ENCODE data around the gene DEPP1. TPM values are rescaled to one million over a fixed set of nuclear protein-coding genes. Genes with fewer than 3 reads are reported as not detected.
A peak's percentile ranks its signal among the peaks of the same experiment; 100 is the strongest.

Gene DEPP1
- polyA plus RNA-seq, 4 donors = 4.0 to 39.4 (median 6.0) TPM

DNA sequence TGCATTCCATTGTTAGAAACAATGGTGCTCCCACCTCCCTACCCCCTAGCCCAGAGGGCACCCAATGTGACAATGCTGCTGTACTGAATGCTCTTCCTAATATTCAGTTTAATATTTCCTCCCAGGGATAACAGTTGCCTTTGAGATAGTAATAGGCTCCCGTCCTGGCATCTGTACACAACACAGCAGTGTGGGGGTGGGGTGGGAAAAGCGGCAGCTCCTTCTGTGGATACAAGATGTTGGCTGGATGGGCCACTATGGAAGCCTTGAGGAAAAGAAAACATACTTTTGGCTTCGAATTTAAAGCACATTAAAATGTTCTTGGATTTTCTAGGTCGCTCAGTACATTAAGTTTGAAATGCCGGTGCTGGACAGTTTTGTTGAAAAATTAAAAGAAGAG lies 13.0 kb upstream of the DEPP1 start:
- no peak overlapping the region for H3K27ac ChIP-seq (ENCODE audit: low read depth in 1 of 3, low read length in 2 of 3)
- no peak for DNase-seq
- H3K9me3 ChIP-seq (ENCODE audit: control insufficient read depth in 2 of 2, insufficient read depth in 1 of 2, low read depth in 1 of 2, low read length in 1 of 2) = no peaks in the 10 kb centered on the region
- no peak overlapping the region for H3K4me3 ChIP-seq (ENCODE audit: low read depth in 1 of 3, low read length in 3 of 3)
- peaks cover 0 to 52% (median 15%) of the 10 kb centered on the region in 3 donors for H3K36me3 ChIP-seq (ENCODE audit: control insufficient read depth in 3 of 3, insufficient read depth in 2 of 3, low read depth in 1 of 3, low read length in 3 of 3)
- 75 to 83% (median 81%) methylated on average over 5 of the region's 5 CpGs for WGBS, 3 donors
- H3K27me3 ChIP-seq (ENCODE audit: control insufficient read depth in 3 of 3, insufficient read depth in 3 of 3, low read length in 3 of 3) = no peaks in the 10 kb centered on the region
- no peak for FAIRE-seq
- H3K4me1 ChIP-seq (ENCODE audit: control insufficient read depth in 3 of 3, insufficient read depth in 2 of 3, low read depth in 1 of 3, low read length in 2 of 3) = peaks cover 0 to 15% (median 2%) of the 10 kb centered on the region in 3 donors

DNA sequence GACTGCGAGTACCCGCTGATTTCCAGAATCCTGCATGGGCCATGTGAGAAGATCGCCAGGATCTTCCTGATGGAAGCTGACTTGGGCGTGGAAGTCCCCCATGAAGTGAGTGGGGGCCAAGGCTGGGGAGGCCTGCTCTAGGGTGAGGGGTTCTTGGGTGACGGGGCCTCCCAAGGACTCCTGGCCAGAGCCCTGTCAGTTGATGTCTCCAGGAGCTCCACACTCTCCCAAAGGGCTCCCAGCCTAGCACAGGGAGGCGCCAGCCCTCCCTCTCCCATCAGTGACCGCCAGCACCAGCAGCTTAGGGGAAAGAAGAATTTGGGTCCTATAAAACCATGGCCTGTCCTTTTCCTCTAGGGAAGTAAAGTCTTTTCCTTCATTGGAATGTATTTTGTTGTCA lies 12.4 kb upstream of the DEPP1 start:
- WGBS, 3 donors = 95 to 98% (median 97%) methylated on average over 7 of the region's 7 CpGs
- no peak for FAIRE-seq
- Histone ChIP-seq H3K27me3 (ENCODE audit: control insufficient read depth in 3 of 3, insufficient read depth in 3 of 3, low read length in 3 of 3) (no peaks in the 10 kb centered on the region), H3K27ac (ENCODE audit: low read depth in 1 of 3, low read length in 2 of 3) (no peak overlapping the region), H3K4me1 (ENCODE audit: control insufficient read depth in 3 of 3, insufficient read depth in 2 of 3, low read depth in 1 of 3, low read length in 2 of 3) (peaks cover 0 to 10% (median under 1%) of the 10 kb centered on the region in 3 donors), H3K36me3 (ENCODE audit: control insufficient read depth in 3 of 3, insufficient read depth in 2 of 3, low read depth in 1 of 3, low read length in 3 of 3) (peaks cover 0 to 52% (median 15%) of the 10 kb centered on the region in 3 donors), H3K9me3 (ENCODE audit: control insufficient read depth in 2 of 2, insufficient read depth in 1 of 2, low read depth in 1 of 2, low read length in 1 of 2) (no peaks in the 10 kb centered on the region), H3K4me3 (ENCODE audit: low read depth in 1 of 3, low read length in 3 of 3) (no peak overlapping the region)
- DNase-seq = no peak

DNA sequence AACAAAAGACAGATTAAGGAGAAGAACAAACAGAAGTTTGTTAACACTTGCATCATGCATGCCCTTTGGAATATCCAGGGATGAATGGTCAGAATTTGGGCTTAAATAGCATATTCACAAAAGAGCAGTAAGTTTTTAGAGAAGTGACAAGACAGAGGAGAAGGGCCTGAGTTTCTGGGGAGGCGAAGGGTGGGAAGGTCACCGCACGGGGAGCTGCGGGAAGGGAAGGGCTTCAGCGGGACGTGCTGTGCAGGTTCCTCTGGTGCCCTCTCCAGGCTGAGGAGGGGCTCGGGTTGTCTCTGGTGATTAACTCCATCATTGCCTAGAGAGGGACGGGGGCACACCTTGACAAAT lies 11.7 kb upstream of the DEPP1 start:
- DNase-seq (peak in 1 of 2 donors; percentile 34), FAIRE-seq (no peak)
- Histone ChIP-seq H3K9me3 (ENCODE audit: control insufficient read depth in 2 of 2, insufficient read depth in 1 of 2, low read depth in 1 of 2, low read length in 1 of 2) (no peaks in the 10 kb centered on the region), H3K4me1 (ENCODE audit: control insufficient read depth in 3 of 3, insufficient read depth in 2 of 3, low read depth in 1 of 3, low read length in 2 of 3) (peaks cover 0 to 7% (median 0%) of the 10 kb centered on the region in 3 donors), H3K27ac (ENCODE audit: low read depth in 1 of 3, low read length in 2 of 3) (no peak overlapping the region), H3K27me3 (ENCODE audit: control insufficient read depth in 3 of 3, insufficient read depth in 3 of 3, low read length in 3 of 3) (no peaks in the 10 kb centered on the region), H3K4me3 (ENCODE audit: low read depth in 1 of 3, low read length in 3 of 3) (no peak overlapping the region), H3K36me3 (ENCODE audit: control insufficient read depth in 3 of 3, insufficient read depth in 2 of 3, low read depth in 1 of 3, low read length in 3 of 3) (peaks cover 0 to 56% (median 15%) of the 10 kb centered on the region in 3 donors)
- WGBS, 3 donors = 41 to 76% (median 53%) methylated on average over 8 of the region's 8 CpGs

GRCh38 chr10:44989597-44990301 lies 11.1 kb upstream of the DEPP1 start:
- H3K4me1 ChIP-seq (ENCODE audit: control insufficient read depth in 3 of 3, insufficient read depth in 2 of 3, low read depth in 1 of 3, low read length in 2 of 3) = peaks cover 0 to 7% (median 0%) of the 10 kb centered on the region in 3 donors
- no peaks in the 10 kb centered on the region for H3K27me3 ChIP-seq (ENCODE audit: control insufficient read depth in 3 of 3, insufficient read depth in 3 of 3, low read length in 3 of 3)
- H3K9me3 ChIP-seq (ENCODE audit: control insufficient read depth in 2 of 2, insufficient read depth in 1 of 2, low read depth in 1 of 2, low read length in 1 of 2) = no peaks in the 10 kb centered on the region
- no peak overlapping the region for H3K4me3 ChIP-seq (ENCODE audit: low read depth in 1 of 3, low read length in 3 of 3)
- WGBS, 3 donors = 86 to 92% (median 88%) methylated on average over 14 of the region's 14 CpGs
- no peak overlapping the region for H3K27ac ChIP-seq (ENCODE audit: low read depth in 1 of 3, low read length in 2 of 3)
- FAIRE-seq = no peak
- H3K36me3 ChIP-seq (ENCODE audit: control insufficient read depth in 3 of 3, insufficient read depth in 2 of 3, low read depth in 1 of 3, low read length in 3 of 3) = peaks cover 0 to 56% (median 19%) of the 10 kb centered on the region in 3 donors
- no peak for DNase-seq

DNA sequence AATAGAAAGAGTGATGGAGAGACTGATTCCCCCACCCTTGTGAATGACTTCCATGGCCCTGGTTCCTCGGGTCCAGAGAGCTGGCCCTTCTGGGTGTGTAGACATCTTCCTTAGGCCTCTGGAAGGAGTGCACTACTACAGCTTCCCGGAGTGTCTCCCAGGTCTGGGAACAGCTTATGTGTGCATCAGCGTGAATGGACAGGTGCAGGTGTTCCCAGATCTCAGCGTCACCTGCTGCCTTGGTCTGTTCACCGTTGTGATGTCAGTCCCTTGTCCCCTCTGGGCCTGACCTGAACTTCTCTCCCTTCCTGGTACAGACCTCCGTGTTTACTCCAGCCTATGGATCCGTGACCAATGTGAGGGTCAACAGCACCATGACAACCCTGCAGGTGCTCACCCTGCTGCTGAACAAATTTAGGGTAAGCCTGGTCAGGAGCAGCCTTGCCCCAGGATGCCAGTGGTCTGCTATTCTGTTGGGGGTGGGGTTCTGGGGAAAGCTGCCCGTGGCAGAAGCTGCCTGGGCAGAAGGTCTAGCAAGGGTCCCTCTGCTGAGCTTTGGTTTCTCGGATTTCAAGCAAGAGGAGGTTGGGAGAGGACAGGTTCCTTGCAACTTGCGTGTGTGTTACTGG lies 10.5 kb upstream of the DEPP1 start:
- H3K4me3 ChIP-seq (ENCODE audit: low read depth in 1 of 3, low read length in 3 of 3) = no peak overlapping the region
- 86 to 90% (median 88%) methylated on average over 10 of the region's 10 CpGs for WGBS, 3 donors
- DNase-seq = no peak
- no peaks in the 10 kb centered on the region for H3K9me3 ChIP-seq (ENCODE audit: control insufficient read depth in 2 of 2, insufficient read depth in 1 of 2, low read depth in 1 of 2, low read length in 1 of 2)
- H3K4me1 ChIP-seq (ENCODE audit: control insufficient read depth in 3 of 3, insufficient read depth in 2 of 3, low read depth in 1 of 3, low read length in 2 of 3) = peaks cover 0 to 7% (median 0%) of the 10 kb centered on the region in 3 donors
- H3K27ac ChIP-seq (ENCODE audit: low read depth in 1 of 3, low read length in 2 of 3) = no peak overlapping the region
- H3K27me3 ChIP-seq (ENCODE audit: control insufficient read depth in 3 of 3, insufficient read depth in 3 of 3, low read length in 3 of 3) = no peaks in the 10 kb centered on the region
- peaks cover 0 to 58% (median 22%) of the 10 kb centered on the region in 3 donors for H3K36me3 ChIP-seq (ENCODE audit: control insufficient read depth in 3 of 3, insufficient read depth in 2 of 3, low read depth in 1 of 3, low read length in 3 of 3)
- no peak for FAIRE-seq

DNA sequence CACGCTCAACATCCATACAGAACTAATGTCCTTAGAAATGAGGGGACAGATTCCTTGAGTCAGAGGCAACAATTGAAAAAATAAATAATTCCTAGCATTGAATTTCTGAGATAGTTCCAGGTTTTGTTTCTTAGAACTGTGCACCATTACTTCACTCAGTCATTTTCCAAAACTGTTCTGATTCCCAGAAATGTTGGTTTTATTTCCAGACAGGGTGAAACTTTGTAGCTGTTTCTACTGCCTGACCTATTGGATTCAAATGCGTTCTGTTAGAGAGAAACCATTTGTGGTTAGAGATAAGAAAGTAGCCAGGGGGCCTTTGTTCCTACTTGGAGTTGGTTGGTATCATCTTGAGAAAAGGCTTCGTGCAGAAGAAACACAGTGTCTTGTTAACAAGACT lies 8.1 kb upstream of the DEPP1 start:
- H3K36me3 ChIP-seq (ENCODE audit: control insufficient read depth in 3 of 3, insufficient read depth in 2 of 3, low read depth in 1 of 3, low read length in 3 of 3) = peaks cover 0 to 57% (median 23%) of the 10 kb centered on the region in 3 donors
- H3K9me3 ChIP-seq (ENCODE audit: control insufficient read depth in 2 of 2, insufficient read depth in 1 of 2, low read depth in 1 of 2, low read length in 1 of 2) = no peaks in the 10 kb centered on the region
- WGBS, 3 donors = 60 to 88% (median 77%) methylated on average over 3 of the region's 3 CpGs
- H3K4me1 ChIP-seq (ENCODE audit: control insufficient read depth in 3 of 3, insufficient read depth in 2 of 3, low read depth in 1 of 3, low read length in 2 of 3) = peaks cover 0 to 8% (median 0%) of the 10 kb centered on the region in 3 donors
- DNase-seq = no peak
- no peak overlapping the region for H3K4me3 ChIP-seq (ENCODE audit: low read depth in 1 of 3, low read length in 3 of 3)
- no peak overlapping the region for H3K27ac ChIP-seq (ENCODE audit: low read depth in 1 of 3, low read length in 2 of 3)
- FAIRE-seq = no peak
- no peaks in the 10 kb centered on the region for H3K27me3 ChIP-seq (ENCODE audit: control insufficient read depth in 3 of 3, insufficient read depth in 3 of 3, low read length in 3 of 3)

DNA sequence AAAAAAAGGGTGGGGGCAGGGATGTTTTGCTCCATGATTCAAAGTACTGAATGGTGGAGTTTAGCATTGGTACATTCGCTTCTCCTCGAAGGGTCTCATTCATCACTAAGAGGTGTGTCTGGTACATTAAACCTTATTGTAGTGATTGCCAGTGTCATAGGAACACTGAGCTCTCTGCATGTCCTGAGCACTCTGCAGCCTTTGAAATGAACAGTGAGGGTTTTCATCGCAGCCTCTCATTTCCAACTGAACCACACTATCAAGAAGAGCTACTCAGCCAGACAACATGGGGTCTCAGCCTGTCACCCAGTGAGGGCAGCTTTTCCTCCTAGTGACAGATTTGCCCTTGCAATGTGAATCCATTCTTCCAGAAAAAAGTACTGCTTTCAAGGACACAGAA lies 7.6 kb upstream of the DEPP1 start:
- no peak overlapping the region for H3K27ac ChIP-seq (ENCODE audit: low read depth in 1 of 3, low read length in 2 of 3)

GRCh38 chr10:44985175-44985681 lies 6.6 kb upstream of the DEPP1 start:
- Histone ChIP-seq H3K9me3 (ENCODE audit: control insufficient read depth in 2 of 2, insufficient read depth in 1 of 2, low read depth in 1 of 2, low read length in 1 of 2) (no peaks in the 10 kb centered on the region), H3K27ac (ENCODE audit: low read depth in 1 of 3, low read length in 2 of 3) (peak overlapping the region in 1 of 3 donors; percentile 25), H3K4me3 (ENCODE audit: low read depth in 1 of 3, low read length in 3 of 3) (no peak overlapping the region), H3K36me3 (ENCODE audit: control insufficient read depth in 3 of 3, insufficient read depth in 2 of 3, low read depth in 1 of 3, low read length in 3 of 3) (peaks cover 0 to 53% (median 15%) of the 10 kb centered on the region in 3 donors), H3K4me1 (ENCODE audit: control insufficient read depth in 3 of 3, insufficient read depth in 2 of 3, low read depth in 1 of 3, low read length in 2 of 3) (peaks cover 0 to 19% (median 0%) of the 10 kb centered on the region in 3 donors), H3K27me3 (ENCODE audit: control insufficient read depth in 3 of 3, insufficient read depth in 3 of 3, low read length in 3 of 3) (no peaks in the 10 kb centered on the region)
- no peak for FAIRE-seq
- DNase-seq = no peak
- 62 to 87% (median 81%) methylated on average over 9 of the region's 9 CpGs for WGBS, 3 donors

More for the DNA sequence above, 7.6 kb upstream of the DEPP1 start:
- no peaks in the 10 kb centered on the region for H3K9me3 ChIP-seq (ENCODE audit: control insufficient read depth in 2 of 2, insufficient read depth in 1 of 2, low read depth in 1 of 2, low read length in 1 of 2)
- WGBS, 3 donors = 90 to 98% (median 92%) methylated on average over 3 of the region's 3 CpGs
- H3K4me1 ChIP-seq (ENCODE audit: control insufficient read depth in 3 of 3, insufficient read depth in 2 of 3, low read depth in 1 of 3, low read length in 2 of 3) = peaks cover 0 to 12% (median 0%) of the 10 kb centered on the region in 3 donors
- no peak overlapping the region for H3K4me3 ChIP-seq (ENCODE audit: low read depth in 1 of 3, low read length in 3 of 3)
- no peak for FAIRE-seq
- DNase-seq = no peak
- peaks cover 0 to 57% (median 22%) of the 10 kb centered on the region in 3 donors for H3K36me3 ChIP-seq (ENCODE audit: control insufficient read depth in 3 of 3, insufficient read depth in 2 of 3, low read depth in 1 of 3, low read length in 3 of 3)
- H3K27me3 ChIP-seq (ENCODE audit: control insufficient read depth in 3 of 3, insufficient read depth in 3 of 3, low read length in 3 of 3) = no peaks in the 10 kb centered on the region
